ENCODE measurements around the gene G2E3.
"Not testable (repeated sequence)": the region's sequence is repeated elsewhere in the genome, so short reads cannot be mapped to it uniquely, and the experiment has no call there.

G2E3 gene

GRCh38 chr14:30585204-30585603 is 26.2 kb downstream of the G2E3 start:
- Histone ChIP-seq H3K36me3 (ENCODE audit: control insufficient read depth, insufficient read depth, low read length) (no peaks in the 10 kb centered on the region), H3K9ac (ENCODE audit: low read length) (no peak overlapping the region), H3K27me3 (ENCODE audit: control insufficient read depth, insufficient read depth, low read length) (no peaks in the 10 kb centered on the region), H3K4me1 (ENCODE audit: control insufficient read depth, insufficient read depth, low read length) (no peaks in the 10 kb centered on the region), H3K9me3 (ENCODE audit: control insufficient read depth, low read length) (no peaks in the 10 kb centered on the region), H3K4me3 (ENCODE audit: low read length) (no peak overlapping the region)

DNA sequence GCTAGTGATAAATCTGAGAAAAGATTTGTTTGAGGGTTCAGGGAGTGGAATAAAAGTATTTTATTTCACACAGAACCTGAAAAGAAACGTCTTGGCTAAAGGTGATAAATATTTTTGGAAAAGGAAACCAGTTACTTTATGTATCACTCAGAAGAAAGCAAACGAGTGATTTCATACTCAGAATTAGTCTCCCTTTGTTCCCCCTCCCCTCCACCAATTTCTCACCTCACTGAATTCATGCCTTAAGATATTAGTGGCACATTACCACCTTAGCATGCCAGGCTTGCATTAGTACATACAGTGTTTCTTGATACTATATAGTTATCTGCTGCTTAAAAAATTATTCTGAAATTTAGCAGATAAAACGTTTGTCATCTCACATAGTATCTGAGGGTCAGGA is 28.2 kb downstream of the G2E3 start:
- no peaks in the 10 kb centered on the region for H3K36me3 ChIP-seq (ENCODE audit: control insufficient read depth, insufficient read depth, low read length)
- H3K4me1 ChIP-seq (ENCODE audit: control insufficient read depth, insufficient read depth, low read length) = no peaks in the 10 kb centered on the region
- no peak overlapping the region for H3K4me3 ChIP-seq (ENCODE audit: low read length)
- H3K27me3 ChIP-seq (ENCODE audit: control insufficient read depth, insufficient read depth, low read length) = no peaks in the 10 kb centered on the region
- no peaks in the 10 kb centered on the region for H3K9me3 ChIP-seq (ENCODE audit: control insufficient read depth, low read length)
- no peak overlapping the region for H3K9ac ChIP-seq (ENCODE audit: low read length)

DNA sequence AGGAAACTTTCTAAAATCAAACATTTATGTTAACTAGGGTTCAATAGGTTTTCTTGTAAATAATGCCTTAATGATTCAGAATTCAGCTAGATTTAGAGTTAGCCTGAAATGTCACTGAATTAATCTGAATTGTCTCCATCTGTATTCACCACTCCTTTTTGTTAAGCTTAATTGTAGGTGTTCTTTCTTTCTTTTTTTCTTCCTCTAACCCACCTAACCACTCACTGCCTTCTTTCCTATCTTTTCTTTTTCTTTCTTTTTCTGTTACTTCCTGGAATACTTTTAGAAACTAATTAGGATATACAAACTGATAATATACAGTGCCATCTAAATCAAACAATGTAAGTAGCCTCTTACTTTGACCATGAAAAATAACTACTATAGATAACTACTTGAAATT is 29.9 kb downstream of the G2E3 start:
- H3K9me3 ChIP-seq (ENCODE audit: control insufficient read depth, low read length) = no peaks in the 10 kb centered on the region
- no peaks in the 10 kb centered on the region for H3K4me1 ChIP-seq (ENCODE audit: control insufficient read depth, insufficient read depth, low read length)
- no peaks in the 10 kb centered on the region for H3K36me3 ChIP-seq (ENCODE audit: control insufficient read depth, insufficient read depth, low read length)
- no peak overlapping the region for H3K4me3 ChIP-seq (ENCODE audit: low read length)
- H3K27me3 ChIP-seq (ENCODE audit: control insufficient read depth, insufficient read depth, low read length) = no peaks in the 10 kb centered on the region
- H3K9ac ChIP-seq (ENCODE audit: low read length) = no peak overlapping the region

GRCh38 chr14:30596935-30597334 is 38.0 kb downstream of the G2E3 start:
- no peaks in the 10 kb centered on the region for H3K27me3 ChIP-seq (ENCODE audit: control insufficient read depth, insufficient read depth, low read length)
- no peaks in the 10 kb centered on the region for H3K4me1 ChIP-seq (ENCODE audit: control insufficient read depth, insufficient read depth, low read length)
- H3K4me3 ChIP-seq (ENCODE audit: low read length) = no peak overlapping the region
- no peaks in the 10 kb centered on the region for H3K9me3 ChIP-seq (ENCODE audit: control insufficient read depth, low read length)
- no peak overlapping the region for H3K9ac ChIP-seq (ENCODE audit: low read length)
- no peaks in the 10 kb centered on the region for H3K36me3 ChIP-seq (ENCODE audit: control insufficient read depth, insufficient read depth, low read length)

DNA sequence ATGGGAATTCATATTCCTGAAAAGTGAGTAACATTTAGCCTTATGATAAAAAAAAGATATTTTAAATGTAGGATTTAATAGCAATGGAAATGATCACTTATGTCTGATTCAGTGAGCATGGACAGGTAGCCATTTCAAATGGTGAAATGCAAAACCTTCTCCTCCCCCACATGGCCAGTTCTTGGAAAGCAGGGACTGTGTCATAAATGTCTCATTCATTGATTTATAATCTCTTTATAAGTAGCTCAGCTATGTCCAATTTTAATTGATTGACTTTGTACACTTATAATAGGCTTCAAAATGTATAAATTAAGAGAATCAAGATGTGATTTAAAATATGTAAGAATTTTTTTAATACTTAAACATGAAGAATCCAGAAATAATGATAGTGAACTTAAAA is 38.5 kb downstream of the G2E3 start:
- no peak overlapping the region for H3K4me3 ChIP-seq (ENCODE audit: low read length)
- H3K9ac ChIP-seq (ENCODE audit: low read length) = no peak overlapping the region
- no peaks in the 10 kb centered on the region for H3K9me3 ChIP-seq (ENCODE audit: control insufficient read depth, low read length)
- H3K27me3 ChIP-seq (ENCODE audit: control insufficient read depth, insufficient read depth, low read length) = no peaks in the 10 kb centered on the region
- H3K36me3 ChIP-seq (ENCODE audit: control insufficient read depth, insufficient read depth, low read length) = no peaks in the 10 kb centered on the region
- H3K4me1 ChIP-seq (ENCODE audit: control insufficient read depth, insufficient read depth, low read length) = no peaks in the 10 kb centered on the region

GRCh38 chr14:30600922-30601918 is 42.3 kb downstream of the G2E3 start:
- Histone ChIP-seq H3K9me3 (ENCODE audit: control insufficient read depth, low read length) (no peaks in the 10 kb centered on the region), H3K4me1 (ENCODE audit: control insufficient read depth, insufficient read depth, low read length) (no peaks in the 10 kb centered on the region), H3K9ac (ENCODE audit: low read length) (no peak overlapping the region), H3K27me3 (ENCODE audit: control insufficient read depth, insufficient read depth, low read length) (no peaks in the 10 kb centered on the region), H3K4me3 (ENCODE audit: low read length) (no peak overlapping the region), H3K36me3 (ENCODE audit: control insufficient read depth, insufficient read depth, low read length) (no peaks in the 10 kb centered on the region)

GRCh38 chr14:30603402-30603801 is 44.4 kb downstream of the G2E3 start:
- Histone ChIP-seq H3K4me3 (ENCODE audit: low read length) (no peak overlapping the region), H3K36me3 (ENCODE audit: control insufficient read depth, insufficient read depth, low read length) (no peaks in the 10 kb centered on the region), H3K9ac (ENCODE audit: low read length) (no peak overlapping the region), H3K27me3 (ENCODE audit: control insufficient read depth, insufficient read depth, low read length) (no peaks in the 10 kb centered on the region), H3K4me1 (ENCODE audit: control insufficient read depth, insufficient read depth, low read length) (peaks cover 4% of the 10 kb centered on the region), H3K9me3 (ENCODE audit: control insufficient read depth, low read length) (no peaks in the 10 kb centered on the region)

DNA sequence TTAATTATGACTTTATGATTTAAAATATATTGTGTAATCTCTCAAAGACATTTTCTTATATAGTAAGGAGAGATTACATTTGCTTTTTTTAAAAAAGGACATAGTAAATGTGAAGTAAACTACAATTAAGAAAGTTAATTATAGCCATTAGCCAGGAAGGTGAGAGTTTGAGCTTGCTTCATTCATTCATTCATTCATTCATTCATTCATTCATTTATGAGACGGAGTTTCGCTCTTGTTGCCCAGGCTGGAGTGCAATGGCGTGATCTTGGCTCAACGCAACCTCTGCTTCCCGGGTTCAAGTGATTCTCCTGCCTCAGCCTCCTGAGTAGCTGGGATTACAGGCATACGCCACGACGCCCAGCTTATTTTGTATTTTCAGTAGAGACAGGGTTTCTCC is 45.7 kb downstream of the G2E3 start:
- not testable (repeated sequence) for H3K4me3 ChIP-seq (ENCODE audit: low read length); H3K9me3 ChIP-seq (ENCODE audit: control insufficient read depth, low read length); H3K36me3 ChIP-seq (ENCODE audit: control insufficient read depth, insufficient read depth, low read length); H3K4me1 ChIP-seq (ENCODE audit: control insufficient read depth, insufficient read depth, low read length); H3K27me3 ChIP-seq (ENCODE audit: control insufficient read depth, insufficient read depth, low read length); H3K9ac ChIP-seq (ENCODE audit: low read length)

DNA sequence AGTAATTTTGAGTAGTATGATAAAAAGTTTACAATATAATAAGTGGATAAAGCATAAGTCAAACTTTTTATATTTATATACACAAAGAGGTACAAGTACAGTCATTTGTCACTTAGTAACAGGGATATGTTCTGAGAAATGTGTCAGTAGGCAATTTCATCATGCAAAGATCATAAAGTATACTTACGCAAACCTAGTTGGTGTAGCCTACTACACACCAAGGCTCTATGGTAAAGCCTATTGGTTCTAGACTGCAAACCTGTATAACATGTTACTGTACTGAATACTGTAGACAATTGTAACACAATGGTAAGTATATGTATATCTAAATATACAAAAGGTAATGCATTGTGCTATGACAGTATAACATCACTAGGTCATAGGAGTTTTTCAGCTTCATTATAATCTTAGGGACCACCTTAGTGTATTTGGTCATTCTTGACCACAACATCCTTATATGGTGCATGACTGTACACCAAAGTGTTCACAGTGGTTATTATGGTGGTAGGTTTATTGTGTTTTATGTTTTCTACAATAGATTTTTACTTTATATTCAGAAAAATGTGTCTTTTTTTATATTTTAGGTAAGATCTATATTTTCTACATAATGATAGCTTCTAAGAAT is 48.3 kb downstream of the G2E3 start:
- H3K36me3 ChIP-seq (ENCODE audit: control insufficient read depth, insufficient read depth, low read length) = no peaks in the 10 kb centered on the region
- peaks cover 6% of the 10 kb centered on the region for H3K4me1 ChIP-seq (ENCODE audit: control insufficient read depth, insufficient read depth, low read length)
- no peaks in the 10 kb centered on the region for H3K27me3 ChIP-seq (ENCODE audit: control insufficient read depth, insufficient read depth, low read length)
- no peaks in the 10 kb centered on the region for H3K9me3 ChIP-seq (ENCODE audit: control insufficient read depth, low read length)
- H3K9ac ChIP-seq (ENCODE audit: low read length) = no peak overlapping the region
- H3K4me3 ChIP-seq (ENCODE audit: low read length) = no peak overlapping the region

GRCh38 chr14:30608533-30609006 is 49.6 kb downstream of the G2E3 start:
- Histone ChIP-seq H3K9me3 (ENCODE audit: control insufficient read depth, low read length) (no peaks in the 10 kb centered on the region), H3K4me3 (ENCODE audit: low read length) (no peak overlapping the region), H3K36me3 (ENCODE audit: control insufficient read depth, insufficient read depth, low read length) (no peaks in the 10 kb centered on the region), H3K9ac (ENCODE audit: low read length) (no peak overlapping the region), H3K27me3 (ENCODE audit: control insufficient read depth, insufficient read depth, low read length) (no peaks in the 10 kb centered on the region), H3K4me1 (ENCODE audit: control insufficient read depth, insufficient read depth, low read length) (peaks cover 6% of the 10 kb centered on the region)

DNA sequence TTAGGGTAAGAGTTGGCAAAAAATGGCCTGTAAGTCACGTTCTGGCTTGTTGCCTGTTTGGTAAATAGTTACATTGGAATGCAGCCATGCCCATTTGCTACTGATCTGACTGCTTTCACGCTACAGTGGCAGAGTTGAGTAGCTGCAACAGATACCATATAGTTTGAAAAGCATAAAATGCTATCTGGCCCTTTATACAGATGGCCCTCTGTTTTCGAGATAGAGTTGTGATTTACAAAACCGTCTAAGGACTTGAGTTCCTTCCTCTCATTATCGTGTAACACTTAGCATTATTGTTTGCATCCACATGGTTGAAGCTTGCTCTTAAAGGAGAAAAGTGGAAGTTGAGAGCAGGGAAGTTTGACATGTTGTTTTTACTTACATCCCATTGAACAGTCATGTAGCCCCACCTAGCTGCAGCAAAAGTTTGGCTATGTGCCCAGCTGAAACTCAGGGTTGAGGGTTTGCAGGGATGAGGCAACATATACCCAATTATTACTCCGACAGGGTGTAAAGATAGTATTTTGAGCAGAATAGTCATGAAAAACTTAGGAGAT is 51.9 kb downstream of the G2E3 start:
- Histone ChIP-seq H3K4me3 (ENCODE audit: low read length) (no peak overlapping the region), H3K4me1 (ENCODE audit: control insufficient read depth, insufficient read depth, low read length) (peaks cover 6% of the 10 kb centered on the region), H3K9ac (ENCODE audit: low read length) (no peak overlapping the region), H3K27me3 (ENCODE audit: control insufficient read depth, insufficient read depth, low read length) (no peaks in the 10 kb centered on the region), H3K36me3 (ENCODE audit: control insufficient read depth, insufficient read depth, low read length) (no peaks in the 10 kb centered on the region), H3K9me3 (ENCODE audit: control insufficient read depth, low read length) (no peaks in the 10 kb centered on the region)

DNA sequence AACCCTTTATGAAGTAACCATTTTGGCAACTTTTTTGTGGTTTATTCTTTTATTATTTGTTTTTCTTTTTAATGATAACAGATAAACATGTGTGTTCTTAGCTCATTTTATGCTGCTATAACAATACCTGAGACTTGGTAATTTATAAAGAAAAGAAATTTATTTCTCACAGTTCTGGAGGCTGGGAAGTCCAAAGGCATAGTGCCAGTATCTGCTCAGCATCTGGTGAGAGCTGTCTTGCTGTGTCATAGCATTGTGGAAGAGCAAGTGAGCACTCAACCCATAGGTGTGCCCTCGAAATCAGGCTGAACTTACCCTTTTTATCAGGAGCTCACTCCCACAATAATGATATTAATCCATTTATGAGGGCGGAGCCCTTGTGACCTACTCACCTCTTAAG is 55.2 kb downstream of the G2E3 start:
- Histone ChIP-seq H3K4me1 (ENCODE audit: control insufficient read depth, insufficient read depth, low read length) (no peaks in the 10 kb centered on the region), H3K9me3 (ENCODE audit: control insufficient read depth, low read length) (no peaks in the 10 kb centered on the region), H3K27me3 (ENCODE audit: control insufficient read depth, insufficient read depth, low read length) (no peaks in the 10 kb centered on the region), H3K36me3 (ENCODE audit: control insufficient read depth, insufficient read depth, low read length) (no peaks in the 10 kb centered on the region), H3K9ac (ENCODE audit: low read length) (no peak overlapping the region), H3K4me3 (ENCODE audit: low read length) (no peak overlapping the region)

Data from mucosa of stomach (tissue), 1 donor.